ENCODE measurements around the gene RPS16. TPM values are rescaled to one million over a fixed set of nuclear protein-coding genes. Genes with fewer than 3 reads are reported as not detected.
"Not testable (repeated sequence)": the region's sequence is repeated elsewhere in the genome, so short reads cannot be mapped to it uniquely, and the experiment has no call there.

RPS16 gene
- total RNA-seq, result 802 and 1,288 TPM in 2 replicates

DNA sequence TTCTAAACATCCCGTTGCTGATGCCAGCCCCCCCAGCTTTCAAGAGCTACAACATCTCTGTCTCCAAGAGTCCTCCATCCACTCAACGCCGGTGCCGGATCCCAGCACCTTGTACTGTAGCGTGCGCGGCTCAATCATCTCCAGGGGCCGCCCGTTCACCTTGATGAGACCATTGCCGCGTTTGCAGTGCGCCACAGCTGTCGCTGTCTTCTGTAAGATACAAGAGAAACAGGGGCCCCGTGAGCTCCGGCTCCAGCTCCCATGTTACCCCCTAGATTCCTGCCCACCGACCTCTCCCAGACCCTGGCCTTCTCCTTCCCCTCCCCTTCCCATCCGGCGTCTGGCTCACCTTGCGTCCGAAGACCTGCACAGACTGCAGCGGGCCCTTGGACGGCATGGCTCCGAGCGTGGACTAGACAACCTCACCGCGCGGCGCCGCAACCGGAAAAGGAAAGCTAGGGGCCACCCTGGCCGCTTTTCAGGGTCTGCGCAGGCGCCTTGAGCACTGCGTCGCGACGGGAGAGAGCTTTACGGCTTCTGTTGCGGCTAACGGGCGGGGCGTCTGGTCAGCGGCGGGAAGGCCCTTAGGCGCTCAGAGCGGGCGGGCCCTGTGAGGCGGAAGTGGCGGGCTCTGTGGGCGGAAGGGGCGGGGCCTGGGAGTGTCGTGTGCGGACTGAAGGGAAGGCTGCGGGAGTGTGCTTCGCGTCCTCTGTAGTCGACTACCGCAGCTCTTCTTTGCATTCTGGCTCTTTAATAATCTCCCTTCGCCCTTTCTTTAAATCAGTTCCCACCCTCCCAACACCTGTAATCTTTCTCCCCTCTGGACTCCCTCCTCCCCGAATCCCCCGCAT, at the start of gene RPS16:
TSS of gene RPS16 (minus strand) at position 451 of the 851 bp plus-strand sequence. CDS start at position 397, 54 bp downstream.
- peak; percentile 65 for DNase-seq (ENCODE audit: extremely low read depth, low read depth, low spot score)

DNA sequence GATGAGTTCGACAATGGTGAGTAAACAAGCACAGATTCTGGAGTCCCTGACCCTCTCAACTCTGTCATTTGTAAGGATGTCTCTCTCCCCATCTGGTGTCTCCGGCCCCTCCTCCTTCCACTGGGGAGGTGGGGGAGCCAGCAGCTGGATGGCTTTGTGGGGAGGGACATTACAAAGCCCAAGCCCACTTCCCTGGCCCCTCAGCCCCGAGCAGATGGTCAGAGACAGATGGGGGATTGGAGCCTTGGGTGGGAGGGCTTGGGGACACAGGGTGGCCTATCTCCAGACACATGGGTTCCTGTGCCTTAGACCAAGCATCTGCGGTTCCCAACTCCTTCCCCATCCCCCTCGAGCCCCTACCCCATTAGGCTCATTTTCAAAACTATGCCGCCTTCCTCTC, 47.4 kb upstream of the RPS16 start:
- DNase-seq (ENCODE audit: extremely low read depth, low read depth, low spot score), result no peak

DNA sequence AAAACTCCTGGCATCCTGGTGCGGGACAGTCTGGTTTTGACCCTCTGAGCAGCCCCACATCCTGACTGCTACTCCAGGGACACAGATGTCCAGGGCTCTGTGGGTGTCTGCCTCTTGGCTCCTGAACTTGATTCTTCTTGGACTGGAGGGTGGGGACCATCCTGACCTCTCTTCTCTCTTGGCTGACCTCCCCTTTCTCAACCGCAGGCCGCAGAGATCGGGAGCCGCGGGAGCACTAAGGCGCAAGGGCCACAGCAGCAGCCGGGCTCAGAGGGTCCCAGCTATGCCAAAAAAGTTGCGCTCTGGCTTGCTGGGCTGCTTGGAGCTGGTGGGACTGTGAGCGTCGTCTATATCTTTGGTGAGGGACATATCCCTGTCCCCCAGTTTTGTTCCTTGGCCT, 45.9 kb upstream of the RPS16 start:
- no peak for DNase-seq (ENCODE audit: extremely low read depth, low read depth, low spot score)

DNA sequence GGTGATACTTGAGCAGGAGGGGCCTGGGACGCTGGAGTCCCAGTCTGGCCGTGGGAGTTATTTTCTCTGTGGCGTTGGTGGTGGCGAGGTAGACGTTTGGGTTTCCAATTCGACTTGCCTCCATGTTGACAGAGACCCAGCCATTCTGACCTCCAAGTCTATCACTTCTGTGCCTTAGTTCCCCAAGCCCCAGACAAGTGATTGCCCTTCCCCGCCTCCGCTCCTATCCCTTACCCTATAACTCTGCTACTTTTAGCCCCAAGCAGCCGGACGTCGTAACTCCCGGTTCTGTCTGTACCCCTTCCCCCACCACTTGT, 45.4 kb upstream of the RPS16 start:
- no peak for DNase-seq (ENCODE audit: extremely low read depth, low read depth, low spot score)

DNA sequence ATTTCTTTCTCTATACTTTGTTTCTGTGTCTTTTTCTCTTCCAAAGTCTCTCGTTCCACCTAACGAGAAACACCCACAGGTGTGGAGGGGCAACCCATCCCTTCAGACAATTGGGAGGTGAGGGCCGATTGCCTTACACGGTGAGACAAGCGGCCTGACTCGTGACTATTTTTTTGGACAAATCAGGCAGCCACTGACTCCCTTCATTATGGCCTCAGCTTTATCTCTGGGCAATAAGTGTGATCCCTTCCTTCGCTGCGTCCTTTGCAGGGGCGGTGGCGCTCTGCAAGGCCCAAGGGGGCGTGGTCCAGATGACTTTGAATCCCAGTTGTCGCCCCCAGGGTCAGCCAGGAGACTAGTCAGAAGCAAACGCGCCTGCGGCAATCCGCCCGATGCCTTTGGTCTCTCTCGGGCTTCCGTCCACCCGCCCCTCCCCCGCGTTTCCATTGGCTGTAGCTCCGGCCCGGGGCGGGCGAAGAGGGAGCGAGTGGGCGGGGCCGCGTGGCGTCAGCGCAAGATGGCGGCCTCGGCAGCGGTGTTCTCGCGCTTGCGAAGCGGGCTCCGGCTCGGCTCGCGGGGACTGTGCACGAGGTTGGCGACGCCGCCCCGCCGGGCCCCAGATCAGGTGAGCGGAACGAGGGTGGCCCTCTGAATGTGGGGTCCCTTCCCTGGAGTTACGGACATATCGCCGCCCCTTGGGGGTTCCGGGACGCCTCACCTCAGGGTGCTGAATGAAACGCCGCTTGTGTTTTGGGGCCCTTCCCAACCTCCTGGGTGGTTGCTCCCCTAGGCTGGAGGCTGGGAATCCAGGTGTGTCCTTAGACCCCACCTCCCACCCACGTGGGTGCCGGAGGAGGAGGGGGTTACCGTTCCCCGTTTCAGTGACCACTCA, 44.8 kb upstream of the RPS16 start, which contains the start of gene TIMM50:
TSS of gene TIMM50 (plus strand) at position 502 of the 892 bp plus-strand sequence. CDS start at position 518, 16 bp downstream.
- peak; percentile 50 for DNase-seq (ENCODE audit: extremely low read depth, low read depth, low spot score)

DNA sequence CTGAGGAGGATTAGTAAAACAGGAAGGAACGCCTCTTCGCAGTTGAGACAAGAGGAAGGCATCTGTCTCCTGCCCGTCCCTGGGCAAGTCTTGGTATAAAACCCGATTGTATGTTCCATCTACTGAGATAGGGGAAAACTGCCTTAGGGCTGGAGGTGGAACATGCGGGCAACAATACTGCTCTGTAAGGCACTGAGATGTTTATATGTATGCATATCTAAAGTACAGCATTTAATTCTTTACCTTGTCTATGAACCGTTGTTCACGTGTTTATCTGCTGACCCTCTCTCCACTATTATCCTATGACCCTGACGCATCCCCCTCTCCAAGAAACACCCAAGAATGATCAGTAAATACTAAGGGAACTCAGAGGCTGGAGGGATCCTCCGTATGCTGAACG, 44.2 kb upstream of the RPS16 start:
- DNase-seq (ENCODE audit: extremely low read depth, low read depth, low spot score), result no peak

DNA sequence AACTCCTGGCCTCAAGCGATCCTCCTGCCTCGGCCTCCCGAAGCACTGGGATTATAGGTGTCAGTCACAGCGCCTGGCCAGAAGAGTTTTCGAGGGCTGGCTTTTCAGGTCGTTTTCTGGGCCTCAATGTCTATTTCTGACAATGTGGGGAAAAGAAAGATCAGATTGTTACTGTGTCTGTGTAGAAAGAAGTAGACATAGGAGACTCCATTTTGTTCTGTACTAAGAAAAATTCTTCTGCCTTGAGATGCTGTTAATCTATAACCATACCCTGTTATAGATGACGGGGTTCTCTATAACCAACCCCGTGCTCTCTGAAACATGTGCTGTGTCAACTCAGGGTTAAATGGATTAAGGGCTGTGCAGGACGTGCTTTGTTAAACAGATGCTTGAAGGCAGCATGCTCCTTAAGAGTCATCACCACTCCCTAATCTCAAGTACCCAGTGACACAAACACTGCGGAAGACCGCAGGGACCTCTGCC, 43.6 kb upstream of the RPS16 start:
- not testable (repeated sequence) for DNase-seq (ENCODE audit: extremely low read depth, low read depth, low spot score)

DNA sequence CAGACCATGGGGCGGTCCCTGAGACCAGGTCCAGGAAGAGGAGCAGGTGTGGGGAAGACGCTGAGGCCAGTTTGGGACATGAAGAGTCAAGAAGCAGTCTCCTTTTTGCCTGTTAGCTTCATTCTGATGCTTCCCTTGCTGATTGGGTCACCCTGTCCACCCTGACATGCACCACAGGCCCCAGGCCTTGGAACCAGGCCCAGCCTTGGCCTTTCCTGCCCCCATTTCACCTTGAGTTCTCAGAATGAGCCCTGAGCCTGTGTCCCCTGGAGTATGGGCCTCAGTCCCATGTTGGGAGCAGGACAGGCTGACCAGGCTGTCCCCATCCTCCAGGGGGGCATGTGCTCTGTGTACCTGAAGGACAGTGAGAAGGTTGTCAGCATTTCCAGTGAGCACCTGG, 40.0 kb upstream of the RPS16 start:
- no peak for DNase-seq (ENCODE audit: extremely low read depth, low read depth, low spot score)

DNA sequence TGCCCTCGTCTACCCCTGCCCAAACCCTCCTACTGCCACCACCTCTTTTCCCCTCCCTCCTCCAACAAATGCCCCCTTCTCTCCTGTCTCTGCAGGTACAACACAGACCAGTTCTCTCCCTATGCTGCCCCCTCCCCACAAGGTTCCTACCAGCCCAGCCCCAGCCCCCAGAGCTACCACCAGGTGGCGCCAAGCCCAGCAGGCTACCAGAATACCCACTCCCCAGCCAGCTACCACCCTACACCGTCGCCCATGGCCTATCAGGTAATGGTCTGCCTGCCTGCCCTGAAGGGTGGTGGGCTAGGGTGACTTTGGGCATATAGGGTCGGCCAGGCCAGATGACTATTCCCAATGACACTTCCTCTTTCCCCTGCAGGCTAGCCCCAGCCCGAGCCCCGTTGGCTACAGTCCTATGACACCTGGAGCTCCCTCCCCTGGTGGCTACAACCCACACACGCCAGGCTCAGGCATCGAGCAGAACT, 38.4 kb upstream of the RPS16 start:
- DNase-seq (ENCODE audit: extremely low read depth, low read depth, low spot score), result no peak

DNA sequence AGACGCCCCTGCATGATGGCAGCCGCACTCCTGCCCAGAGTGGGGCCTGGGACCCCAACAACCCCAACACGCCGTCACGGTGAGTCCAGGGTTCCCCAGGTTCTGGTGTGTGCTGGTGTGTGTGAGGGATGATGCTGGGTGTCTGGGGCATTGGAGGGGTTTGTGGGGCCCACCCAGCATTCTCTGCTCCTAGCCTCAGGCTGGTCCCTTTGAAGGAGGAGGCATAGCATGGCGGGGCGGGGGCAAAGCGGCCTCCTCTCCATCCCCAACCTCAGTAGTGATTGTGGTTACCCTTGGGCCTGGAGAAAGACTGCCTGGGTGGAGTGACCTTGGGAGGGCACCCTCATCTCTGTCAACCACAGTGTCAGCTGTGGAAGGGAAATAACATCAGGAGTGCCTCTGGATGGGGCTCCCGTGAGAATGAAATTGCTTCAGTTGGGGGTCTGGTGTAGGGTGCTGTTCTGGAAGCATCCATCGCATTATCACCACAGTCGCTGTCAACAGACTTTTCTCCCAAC, 37.8 kb upstream of the RPS16 start:
- DNase-seq (ENCODE audit: extremely low read depth, low read depth, low spot score), result no peak

DNA sequence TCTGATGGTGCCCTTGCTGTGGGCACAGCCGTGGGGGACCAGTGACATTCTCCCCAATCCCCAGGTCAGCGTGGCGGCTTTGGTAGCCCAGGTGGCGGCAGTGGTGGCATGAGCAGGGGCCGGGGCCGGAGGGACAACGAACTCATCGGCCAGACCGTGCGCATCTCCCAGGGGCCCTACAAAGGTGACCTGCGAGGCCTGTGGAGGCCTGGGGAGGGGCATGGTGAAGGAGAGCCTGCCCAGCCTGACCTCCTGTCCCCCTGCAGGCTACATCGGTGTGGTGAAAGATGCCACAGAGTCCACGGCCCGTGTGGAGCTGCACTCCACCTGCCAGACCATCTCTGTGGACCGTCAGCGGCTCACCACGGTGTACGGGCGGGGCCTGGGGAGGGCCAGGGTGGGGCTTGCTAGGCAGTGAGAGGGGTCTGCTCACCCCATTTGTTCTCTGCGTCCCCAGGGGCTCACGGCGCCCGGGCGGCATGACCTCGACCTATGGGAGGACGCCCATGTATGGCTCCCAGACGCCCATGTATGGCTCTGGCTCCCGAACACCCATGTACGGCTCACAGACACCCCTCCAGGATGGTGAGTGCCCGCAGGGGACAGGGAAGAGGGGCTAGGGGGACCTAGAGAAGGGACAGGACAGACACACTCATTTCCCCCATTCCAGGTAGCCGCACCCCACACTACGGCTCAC, 37.1 kb upstream of the RPS16 start:
- DNase-seq (ENCODE audit: extremely low read depth, low read depth, low spot score), result no peak

DNA sequence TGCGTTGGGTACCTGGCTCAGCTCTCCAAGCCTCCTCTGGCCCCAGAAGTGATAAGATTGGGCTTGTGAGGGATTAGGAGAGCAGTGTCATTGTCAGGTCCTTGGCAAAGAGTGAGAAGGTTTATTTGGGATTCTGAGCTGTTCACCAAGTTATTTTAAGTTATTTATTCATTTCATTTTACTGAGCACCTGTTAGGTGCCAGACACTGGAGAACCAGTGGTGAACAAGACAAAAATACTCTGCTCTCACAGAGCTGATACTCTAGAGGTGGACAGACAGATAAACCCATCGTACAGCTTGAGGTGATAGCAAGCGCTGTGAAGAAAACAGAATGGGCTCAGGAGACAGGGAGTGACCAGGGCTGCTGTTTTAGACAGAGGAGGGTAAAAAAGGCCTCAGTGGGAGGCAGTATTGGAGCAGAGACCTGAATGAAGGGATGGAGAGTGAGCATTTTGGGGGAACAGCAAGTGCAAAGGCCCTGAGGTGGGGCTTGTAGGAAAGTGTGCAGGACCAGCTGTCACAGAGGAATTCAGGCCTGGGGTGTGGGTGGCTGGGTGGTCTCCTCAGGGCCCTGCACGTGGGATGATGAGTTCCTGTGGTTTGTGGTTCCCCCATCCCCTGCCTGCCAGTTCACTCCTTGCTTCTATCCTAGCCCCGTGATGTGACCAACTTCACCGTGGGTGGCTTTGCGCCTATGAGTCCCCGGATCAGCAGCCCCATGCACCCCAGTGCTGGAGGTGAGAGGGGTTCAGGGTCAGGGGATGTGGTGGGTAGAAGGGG, 36.2 kb upstream of the RPS16 start:
- DNase-seq (ENCODE audit: extremely low read depth, low read depth, low spot score), result no peak

DNA sequence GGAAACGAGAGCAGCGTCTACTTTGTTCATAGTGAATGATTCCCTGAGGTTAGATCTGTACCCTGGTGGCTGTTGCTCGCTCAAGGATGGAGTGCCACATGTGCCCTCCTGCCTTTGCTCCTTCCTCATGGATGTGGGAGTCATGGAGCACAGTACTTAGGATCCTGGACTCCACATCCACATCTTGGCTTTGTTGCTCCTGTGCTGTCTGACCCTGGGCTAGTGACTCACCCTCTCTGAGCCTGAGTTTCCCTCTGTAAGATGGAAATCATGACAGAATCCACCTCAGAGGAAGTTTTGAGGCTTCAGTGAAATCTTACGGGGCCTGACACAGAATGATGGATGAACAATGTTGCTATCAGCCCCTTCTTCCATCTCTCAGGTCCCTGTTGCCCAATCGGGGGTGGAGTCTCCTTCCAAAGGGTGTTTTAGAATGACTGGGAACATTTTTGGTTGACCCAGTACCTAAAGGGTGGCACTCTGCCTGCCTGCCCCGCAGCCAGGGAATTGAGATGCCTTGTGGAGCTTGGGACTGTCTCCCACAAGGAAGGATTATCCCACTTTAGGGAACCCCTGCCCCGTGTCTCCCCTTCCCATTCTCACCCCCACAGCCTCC, 35.1 kb upstream of the RPS16 start:
- no peak for DNase-seq (ENCODE audit: extremely low read depth, low read depth, low spot score)

DNA sequence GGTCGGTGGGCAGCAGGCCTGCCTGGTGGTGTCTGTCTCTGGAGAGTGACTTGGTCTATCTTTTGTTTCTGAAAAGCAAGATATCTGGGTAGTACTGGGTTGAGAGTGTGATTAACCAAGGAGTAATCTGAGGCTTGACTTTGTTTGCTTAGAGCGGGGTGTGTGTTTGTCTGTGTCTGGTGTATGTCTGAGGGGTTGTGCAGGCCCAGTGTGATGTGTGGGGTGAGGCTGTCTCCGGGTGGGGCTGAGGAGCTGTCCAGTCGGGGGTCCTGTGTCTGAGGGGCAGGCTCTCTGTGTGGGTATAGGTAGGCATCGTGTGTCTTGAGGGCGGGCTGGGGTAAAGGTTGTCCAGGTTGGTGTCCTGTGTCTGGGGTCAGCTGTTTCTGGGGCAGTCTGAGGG, 33.8 kb upstream of the RPS16 start:
- DNase-seq (ENCODE audit: extremely low read depth, low read depth, low spot score), result no peak

DNA sequence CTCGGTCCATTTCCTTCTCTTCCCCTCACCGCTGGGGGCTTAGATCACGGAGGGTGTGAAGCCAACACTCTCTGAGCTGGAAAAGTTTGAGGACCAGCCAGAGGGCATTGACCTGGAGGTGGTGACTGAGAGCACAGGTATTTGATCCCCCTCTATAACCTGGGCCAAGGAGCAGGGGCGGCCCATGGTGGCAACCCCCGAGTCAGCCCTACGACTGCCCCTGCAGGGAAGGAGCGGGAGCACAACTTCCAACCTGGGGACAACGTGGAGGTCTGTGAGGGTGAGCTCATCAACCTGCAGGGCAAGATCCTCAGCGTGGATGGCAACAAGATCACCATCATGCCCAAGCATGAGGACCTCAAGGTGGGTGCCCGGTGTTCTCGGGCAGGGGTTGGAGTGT, 33.3 kb upstream of the RPS16 start:
- DNase-seq (ENCODE audit: extremely low read depth, low read depth, low spot score), result no peak

DNA sequence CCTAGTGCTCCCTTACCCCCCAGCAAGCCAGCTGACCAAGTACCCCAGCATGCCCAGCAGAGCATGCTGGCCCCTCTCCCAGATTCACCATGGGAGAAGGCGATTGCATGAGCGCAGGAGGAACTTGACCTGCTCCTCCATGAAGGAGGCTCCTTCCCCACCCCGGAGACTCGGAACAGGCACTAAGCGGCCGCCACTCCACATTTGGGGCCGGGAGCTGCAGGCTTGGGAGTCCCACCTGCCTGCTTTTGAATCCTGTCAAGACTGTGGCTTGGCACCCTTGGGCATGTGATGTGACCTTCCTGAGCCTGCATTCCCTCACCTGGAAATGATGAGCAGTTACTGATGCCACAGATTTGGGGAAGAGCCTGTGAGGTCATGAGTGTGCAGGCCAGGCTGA, 32.2 kb upstream of the RPS16 start:
- no peak for DNase-seq (ENCODE audit: extremely low read depth, low read depth, low spot score)

DNA sequence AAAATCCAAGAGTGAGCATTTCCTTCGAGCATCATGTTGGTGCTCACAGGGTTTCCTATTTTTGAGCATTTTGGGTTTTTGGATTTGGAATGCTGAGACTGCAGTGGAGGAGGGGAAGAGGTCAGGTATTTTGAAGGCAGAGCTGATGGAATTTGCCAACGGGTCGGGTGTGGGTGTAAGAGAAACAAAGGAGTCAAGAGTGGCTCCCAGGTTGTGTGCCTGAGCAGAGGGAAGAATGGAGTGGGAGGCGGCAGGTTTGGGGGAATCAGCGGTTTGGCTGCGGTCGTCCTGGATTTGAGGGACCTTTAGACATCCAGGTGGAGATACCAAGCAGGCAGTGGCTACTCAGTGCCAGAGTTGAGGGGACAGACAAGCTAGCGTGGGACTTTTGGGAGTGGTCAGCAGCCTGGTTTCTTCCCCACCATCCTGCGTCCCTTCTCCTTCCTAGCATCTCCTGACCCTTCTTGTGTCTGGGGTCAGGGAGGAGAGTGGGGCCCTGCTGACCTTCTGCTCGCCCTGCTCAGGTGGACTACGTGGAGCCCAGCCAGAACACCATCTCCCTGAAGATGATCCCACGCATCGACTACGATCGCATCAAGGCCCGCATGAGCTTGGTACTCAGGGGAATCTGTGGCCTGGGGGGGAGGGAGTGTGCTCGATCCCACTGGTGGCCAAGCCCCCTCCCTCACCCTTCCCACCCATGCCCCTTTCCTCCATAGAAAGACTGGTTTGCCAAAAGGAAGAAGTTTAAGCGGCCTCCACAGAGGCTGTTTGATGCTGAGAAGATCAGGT, 30.4 kb upstream of the RPS16 start:
- no peak for DNase-seq (ENCODE audit: extremely low read depth, low read depth, low spot score)

DNA sequence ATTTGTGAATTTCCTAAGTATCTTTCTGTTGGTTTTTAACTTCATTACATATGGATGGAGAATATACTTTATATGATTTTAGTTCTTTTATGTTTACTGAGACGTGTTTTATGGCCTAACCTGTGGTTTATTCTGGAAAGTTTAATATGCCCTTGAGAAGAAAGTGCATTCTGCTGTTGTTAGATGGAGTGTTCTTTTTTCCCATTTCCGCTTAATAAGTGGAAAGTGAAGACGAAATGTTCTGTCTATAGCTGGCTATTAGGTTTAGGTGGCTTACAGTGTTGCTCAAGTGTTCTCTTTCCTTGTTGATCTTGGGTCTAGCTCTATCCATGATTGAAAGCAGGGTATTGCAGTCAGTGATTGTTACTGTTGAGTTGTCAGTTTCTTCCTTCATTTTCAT, 27.7 kb upstream of the RPS16 start:
- DNase-seq (ENCODE audit: extremely low read depth, low read depth, low spot score), result no peak

DNA sequence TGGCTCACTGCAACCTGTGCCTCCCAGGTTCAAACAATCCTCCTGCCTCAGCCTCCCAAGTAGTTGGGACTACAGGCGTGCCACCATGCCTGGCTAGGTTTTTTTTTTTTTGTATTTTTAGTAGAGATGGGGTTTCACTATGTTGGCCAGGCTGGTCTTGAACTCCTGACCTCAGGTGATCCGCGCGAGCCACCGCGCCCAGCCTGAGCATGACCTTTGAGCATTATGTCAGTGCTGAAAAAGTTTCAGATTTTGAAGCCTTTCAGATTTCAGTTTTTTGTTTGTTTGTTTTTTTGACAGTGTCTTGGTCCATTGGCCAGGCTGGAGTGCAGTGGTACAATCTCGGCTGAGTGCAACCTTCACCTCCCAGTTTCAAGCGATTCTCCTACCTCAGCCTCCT, 15.5 kb upstream of the RPS16 start:
- DNase-seq (ENCODE audit: extremely low read depth, low read depth, low spot score), result not testable (repeated sequence)
